ENCODE measurements around the gene DCX.

GRCh38 chrX:111435469-111435868 is 23.5 kb upstream of the DCX start:
- TF ChIP-seq EZH2 (IDR thresholded peaks at IDR 0.05; ENCODE audit: low read depth) (no peak), CTCF (conservative IDR thresholded peaks at IDR 0.05) (no peak)
